Measurements from ENCODE around the gene CLIP1.
"Not testable (repeated sequence)": the region's sequence is repeated elsewhere in the genome, so short reads cannot be mapped to it uniquely, and the experiment has no call there.

The CLIP1 gene

DNA sequence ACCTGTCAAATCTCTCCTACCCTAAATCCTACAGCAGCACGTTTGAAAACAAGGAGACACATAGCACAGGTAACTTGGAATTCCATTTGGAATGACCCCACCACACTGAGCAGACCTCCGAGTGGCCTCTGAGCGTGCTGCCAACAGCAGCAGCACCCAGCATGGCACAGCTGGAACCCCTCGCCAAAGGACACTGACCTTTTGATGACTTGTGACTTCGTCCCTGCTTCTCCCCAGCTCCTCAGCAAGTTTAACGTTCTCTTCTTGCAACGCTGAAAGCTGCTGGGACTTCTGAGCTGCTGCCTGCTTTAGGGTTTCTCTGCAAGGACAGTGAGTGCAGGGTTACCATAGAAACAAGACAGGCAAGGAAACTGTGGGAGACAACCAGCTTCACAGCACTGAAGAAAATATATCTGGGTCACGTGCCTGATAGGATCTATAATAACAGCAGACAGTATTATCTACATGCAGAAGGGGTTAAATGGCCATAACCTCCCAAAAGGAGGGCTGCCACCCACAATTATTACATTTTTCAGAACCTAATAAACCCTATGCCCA lies 112.8 kb downstream of the CLIP1 start:
- no peak for DNase-seq

GRCh38 chr12:122308811-122309210 lies 113.7 kb downstream of the CLIP1 start:
- DNase-seq: no peak

DNA sequence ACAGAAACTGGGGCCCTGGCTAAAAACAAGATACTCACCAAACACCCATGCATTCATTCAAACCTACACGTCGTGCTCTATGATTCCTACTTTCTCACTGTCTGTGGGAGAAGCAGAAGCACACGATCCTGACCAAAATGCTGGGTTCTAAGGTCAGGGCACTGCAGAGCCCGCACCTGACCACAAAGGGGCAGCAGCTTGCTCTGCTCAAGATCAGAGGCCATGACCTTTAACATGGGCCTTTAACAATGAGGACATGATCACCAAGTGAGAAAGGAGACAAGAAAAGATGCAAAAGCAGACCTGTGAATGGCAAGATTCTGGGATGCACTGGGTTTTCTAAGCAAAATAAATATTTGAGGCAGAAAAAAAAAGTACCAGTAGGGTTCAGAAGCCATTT lies 116.1 kb downstream of the CLIP1 start:
- DNase-seq: no peak

DNA sequence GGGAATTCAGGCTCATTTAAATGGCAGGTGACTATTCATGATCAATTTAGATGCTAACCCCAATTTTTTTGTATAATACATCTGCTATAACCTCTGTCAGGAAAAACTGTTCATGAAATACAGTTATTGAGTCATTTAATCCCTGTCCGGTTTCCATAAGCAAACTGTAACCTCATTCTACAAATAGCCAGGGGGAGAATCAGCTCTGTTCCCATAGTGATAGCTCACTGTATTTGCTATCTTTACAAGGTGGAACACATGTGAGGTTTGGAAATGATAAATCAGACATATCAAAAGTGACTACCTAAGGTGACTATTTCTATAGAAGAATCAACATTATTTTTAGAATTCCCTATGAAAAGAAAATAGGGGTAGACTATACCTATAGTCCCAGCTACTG lies 117.5 kb downstream of the CLIP1 start:
- no peak for DNase-seq

GRCh38 chr12:122303068-122303467 lies 119.4 kb downstream of the CLIP1 start:
- no peak for DNase-seq

DNA sequence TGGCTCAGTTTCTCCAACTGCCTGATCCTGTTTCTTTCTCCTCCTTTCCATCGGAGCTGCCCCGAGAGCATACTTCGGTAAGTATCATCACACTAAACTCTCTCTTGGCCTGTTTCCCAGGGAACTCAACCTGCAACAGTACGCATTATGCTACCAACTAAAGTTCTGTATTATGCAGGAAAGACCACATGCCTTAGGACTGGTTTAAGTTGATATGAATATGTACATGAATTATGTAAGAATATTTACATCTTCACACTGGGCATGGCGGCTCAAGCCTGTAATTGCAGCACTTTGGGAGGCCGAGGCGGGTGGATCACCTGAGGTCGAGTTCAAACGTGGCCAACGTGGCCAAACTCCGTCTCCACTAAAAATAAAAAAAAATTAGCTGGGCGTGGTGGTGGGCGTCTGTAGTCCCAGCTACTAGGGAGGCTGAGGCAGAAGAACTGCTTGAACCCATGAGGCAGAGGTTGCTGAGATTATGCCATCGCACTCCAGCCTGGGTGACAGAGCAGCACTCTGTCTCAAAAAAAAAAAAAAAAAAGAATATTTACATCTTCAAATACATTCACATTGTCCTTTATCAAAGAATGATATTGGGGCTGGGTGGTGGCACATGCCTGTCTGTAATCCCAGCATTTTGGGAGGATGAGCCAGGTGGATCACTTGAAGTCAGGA lies 124.3 kb downstream of the CLIP1 start:
- no peak for DNase-seq

DNA sequence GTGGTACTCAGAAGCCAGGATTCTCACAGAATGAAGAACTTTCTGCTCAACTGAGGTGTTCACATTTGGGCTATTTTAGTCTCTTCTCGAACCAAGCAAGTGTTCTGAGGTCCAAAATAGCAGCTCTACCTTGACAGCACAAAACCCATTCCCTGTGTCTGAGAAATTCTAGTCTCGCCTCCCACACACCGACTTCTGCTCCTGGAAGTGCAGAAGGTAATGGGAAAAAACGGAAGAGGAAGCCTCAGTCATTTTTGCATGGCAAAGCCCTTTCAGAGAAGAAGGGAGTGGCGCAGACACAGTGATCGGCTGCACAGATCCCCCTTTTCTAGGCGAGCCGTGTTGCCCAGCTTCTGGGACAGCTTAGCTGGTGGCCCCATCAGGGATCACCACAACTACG lies 125.0 kb downstream of the CLIP1 start:
- no peak for DNase-seq

DNA sequence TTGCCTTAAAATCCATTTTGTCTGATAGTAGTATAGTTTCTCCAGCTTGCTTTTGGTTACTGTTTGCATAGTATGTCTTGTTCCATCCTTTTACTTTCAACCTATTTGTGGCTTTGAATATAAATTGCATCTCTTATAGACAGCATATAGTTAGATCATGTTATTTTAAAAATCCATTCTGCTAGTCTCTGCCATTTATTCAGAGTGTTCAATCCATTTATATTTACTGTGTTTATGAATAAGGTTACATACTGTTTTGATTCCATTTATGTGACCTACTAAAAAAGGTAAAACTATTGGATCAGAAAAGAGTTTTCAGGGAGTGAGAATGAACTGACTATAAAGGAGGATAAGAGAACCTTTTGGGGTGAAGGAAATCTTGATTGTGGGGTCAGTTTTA lies 126.6 kb downstream of the CLIP1 start:
- DNase-seq: no peak

GRCh38 chr12:122293081-122293480 lies 129.4 kb downstream of the CLIP1 start:
- DNase-seq: no peak

- no peak for DNase-seq
Measured at GRCh38 chr12:122291431-122291830, 131.0 kb downstream of the CLIP1 start.

DNA sequence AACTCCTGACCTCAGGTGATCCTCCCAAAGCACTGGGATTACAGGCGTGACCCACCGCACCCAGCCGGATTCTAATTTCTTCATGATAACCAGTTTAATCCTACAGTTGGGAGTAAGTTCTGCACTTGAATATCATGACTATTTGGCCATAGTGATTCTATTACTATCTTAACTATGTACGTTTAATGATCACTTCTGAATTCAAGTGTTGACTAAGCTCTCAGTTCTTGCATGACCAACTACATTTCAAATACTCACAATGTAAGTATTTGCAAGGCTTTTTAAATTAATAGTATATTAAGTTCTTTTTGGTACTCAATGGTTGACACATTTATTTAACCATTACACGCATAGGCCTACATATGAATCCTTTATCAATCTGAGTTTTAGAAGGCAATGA lies 138.8 kb downstream of the CLIP1 start:
- no peak for DNase-seq

DNA sequence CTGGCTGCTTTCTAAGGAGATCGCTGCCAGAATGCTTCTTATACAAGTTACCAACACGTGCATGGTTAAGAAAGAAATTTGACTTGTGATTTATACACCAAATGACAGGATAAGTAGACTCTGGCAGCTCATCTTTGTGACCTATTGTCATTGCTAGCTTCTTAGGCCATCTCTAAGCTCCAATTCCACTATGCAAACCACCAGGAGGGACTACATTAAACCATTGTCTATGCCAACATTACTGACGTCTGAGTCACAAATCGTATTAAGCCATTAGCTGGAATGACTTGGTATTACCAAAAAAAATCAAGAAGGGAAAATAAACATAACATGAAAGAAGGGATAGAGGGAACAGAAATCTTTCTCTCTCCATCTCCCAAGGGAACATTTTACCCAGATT lies 140.4 kb downstream of the CLIP1 start:
- DNase-seq: no peak

DNA sequence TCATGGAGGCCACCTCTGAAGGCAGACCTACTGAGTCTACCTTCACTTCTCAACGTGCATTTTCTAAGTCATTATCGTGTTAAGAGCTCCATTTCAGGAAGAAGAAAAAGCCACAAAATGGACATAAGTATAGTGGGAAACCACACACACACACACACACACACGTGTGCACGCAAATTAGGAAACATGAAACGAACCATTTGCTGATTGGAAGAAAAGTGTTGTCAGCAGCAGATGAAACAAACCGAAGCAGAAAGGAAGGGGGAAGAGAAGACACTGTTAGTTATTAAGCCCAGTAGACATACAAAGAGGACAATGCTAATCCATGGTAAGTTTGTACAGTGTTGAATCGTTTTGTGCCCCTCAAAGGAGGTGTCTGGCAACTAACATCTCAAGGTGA lies 146.2 kb downstream of the CLIP1 start:
- no peak for DNase-seq

DNA sequence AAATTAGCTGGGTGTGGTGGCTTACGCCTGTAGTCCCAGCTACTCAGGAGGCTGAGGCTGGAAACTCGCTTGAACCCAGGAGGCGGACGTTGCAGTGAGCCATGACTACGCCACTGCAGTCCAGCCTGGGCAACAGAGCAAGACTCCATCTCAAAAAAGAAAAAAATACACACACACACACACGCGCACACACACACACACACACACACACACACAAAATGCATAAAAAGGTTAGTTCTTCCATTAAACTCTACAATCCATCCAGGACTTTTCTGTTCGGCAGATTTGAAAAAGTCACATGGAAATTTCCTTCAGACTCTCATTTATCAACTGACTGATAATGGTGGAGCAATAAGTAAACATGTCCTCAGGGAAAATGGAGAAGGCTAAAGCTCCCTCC lies 147.0 kb downstream of the CLIP1 start:
- DNase-seq: no peak

DNA sequence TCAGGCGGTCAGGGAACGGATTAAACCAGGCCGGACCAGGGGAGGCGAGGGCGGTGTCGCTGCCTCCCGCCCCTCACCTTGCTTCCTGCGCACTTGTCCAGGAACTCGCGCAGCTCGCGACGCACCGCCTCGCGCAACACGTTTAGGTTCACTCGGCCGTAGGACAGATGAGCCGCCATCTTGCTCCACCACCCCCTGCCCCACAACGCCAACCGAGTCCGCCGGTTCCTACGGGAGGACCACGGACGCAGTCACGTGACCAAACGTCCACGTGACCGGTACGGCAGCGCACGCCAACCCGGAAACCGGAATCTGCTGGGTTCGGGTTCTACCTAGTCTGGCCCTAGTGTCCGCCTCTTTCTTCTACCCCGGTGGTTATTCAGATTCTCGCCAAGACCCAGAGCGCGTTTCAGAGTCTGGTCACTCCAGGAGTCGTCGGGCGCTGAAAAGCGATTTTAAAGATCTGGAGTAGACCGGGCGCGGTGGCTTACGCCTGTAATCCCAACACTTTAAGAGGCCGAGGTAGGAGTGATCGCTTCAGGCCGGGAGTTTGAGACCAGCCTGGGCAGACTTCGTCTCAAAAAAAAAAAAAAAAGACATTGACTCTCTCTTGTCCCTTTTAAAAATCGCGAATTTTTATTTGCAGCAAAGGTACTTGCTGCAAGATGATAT lies 156.1 kb downstream of the CLIP1 start, which contains the start of gene VPS33A:
VPS33A (minus strand) TSS at position 265 of the 672 bp plus-strand sequence; CDS start at position 179, 86 bp downstream.
- DNase-seq: peak; percentile 89

DNA sequence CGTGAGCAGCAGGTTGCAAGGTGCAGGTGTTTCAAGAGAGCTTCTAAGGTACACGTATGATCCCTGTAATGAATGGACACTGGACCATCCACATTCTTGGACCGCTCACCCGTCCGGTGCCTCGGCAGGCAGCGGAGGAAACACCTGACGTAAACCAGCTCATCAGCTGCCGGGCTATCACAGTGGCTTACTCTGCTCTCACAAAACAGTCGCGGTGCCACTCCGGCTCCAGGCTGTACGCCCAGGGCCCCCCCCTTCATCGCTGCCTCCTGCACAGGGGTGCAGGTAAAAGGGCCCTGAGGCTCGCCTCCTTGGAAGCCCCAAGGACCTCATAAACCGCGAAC lies 156.6 kb downstream of the CLIP1 start:
- peak; percentile 34 for DNase-seq

GRCh38 chr12:122265476-122265875 lies 157.0 kb downstream of the CLIP1 start:
- DNase-seq: no peak

- not testable (repeated sequence) for DNase-seq
Measured at GRCh38 chr12:122260735-122261134, 161.7 kb downstream of the CLIP1 start.

- DNase-seq: not testable (repeated sequence)
Measured at GRCh38 chr12:122258939-122259338, 163.5 kb downstream of the CLIP1 start.

GRCh38 chr12:122258462-122258861 lies 164.0 kb downstream of the CLIP1 start:
- DNase-seq: not testable (repeated sequence)

DNA sequence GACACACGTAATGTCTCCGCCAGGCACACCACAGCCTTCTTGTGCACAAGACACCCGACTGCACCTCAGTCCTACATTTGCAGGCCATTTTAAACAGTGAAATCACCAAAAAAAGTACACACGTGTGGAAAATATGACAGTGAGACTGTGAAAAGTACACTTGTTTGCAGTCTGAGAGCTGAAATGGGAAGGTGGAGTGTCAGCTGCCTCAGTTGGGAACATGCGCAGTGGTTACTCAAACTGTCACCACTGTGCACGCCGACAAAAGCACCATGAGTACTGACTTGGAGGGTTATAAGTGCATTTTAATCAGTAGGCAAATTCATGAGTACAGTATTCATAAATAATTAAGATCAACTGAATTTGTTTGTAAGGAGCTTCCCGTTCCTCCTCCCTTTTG lies 171.9 kb downstream of the CLIP1 start:
- no peak for DNase-seq

DNA sequence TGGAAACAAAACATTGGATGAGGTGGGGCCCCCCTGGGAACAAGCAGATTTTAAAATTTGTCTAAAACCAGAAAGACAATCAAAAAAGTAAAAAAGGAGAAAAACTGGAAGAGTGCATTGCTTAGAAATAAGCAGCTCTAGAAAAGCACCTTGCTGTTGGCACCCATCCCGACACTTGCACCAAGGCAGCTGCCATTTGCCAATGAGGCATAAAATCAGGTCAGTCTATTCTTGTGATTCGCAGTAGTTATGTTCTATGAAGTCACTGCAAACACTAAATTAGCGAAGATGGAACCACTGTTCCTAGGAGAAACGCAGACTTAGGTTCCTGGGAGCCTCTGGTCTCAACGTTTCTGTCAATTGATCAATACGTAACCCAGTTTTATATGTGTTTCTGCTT lies 172.4 kb downstream of the CLIP1 start:
- peak; percentile 66 for DNase-seq

DNA sequence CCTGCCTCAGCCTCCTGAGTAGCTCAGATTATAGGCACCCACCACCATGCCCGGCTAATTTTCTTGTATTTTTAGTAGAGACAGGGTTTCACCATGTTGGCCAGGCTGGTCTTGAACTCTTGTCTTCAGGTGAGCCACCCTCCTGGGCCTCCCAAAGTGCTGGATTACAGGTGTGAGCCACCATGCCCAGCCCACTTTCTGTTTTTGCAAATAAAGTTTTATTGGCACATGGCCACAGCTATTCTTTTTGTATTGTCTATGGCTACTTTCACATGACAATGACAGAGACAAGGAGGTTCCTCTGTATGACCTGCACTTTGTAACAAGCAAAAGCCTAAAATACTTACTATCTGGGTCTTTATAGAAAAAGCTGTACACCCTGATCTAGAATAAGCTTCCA lies 176.9 kb downstream of the CLIP1 start:
- DNase-seq: no peak

GRCh38 chr12:122244565-122245371 lies 177.7 kb downstream of the CLIP1 start:
- no peak for DNase-seq
